GM18520 (cell line): ENCODE data around the gene P4HTM.

Experiments
- ATAC-seq: cut with Tn5 transposase; IDR thresholded peaks from one replicate; pipeline ENCODE4 v1.9.1; 2021; ENCODE audit not compliant: unreplicated experiment

P4HTM gene

DNA sequence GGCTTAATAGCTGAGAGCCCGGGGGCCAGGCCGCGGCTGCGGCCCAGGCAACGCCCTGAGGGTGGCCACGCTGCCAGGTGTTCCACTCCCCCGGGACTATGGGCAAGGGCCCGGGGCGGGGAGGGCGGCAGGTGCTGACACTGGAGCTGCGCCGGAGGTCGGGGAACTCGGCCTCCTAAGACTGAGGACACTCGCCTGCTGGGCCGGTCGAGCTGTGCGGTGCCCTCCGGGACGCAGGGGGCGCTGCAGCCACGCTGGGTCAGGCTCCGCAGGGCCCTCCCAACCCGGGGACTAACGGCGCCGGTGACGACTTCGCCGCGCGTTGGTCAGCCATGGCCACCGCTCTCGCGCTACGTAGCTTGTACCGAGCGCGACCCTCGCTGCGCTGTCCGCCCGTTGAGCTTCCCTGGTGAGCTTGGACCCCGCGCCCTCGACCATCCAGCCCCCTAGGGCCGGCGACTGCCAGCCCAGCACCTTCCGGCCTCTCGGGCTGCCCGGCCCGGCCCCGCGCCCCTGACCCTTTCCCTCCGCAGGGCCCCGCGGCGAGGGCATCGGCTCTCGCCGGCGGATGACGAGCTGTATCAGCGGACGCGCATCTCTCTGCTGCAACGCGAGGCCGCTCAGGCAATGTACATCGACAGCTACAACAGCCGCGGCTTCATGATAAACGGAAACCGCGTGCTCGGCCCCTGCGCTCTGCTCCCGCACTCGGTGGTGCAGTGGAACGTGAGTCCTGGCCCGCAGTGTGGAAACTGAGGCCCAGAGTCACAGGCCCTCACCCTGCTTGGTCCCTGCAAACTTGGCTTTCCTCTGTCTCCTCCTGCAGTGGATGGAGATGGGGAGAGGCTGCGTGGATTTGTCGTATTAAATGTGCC, 32.0 kb downstream of the P4HTM start, which contains the start of gene NDUFAF3:
Gene NDUFAF3 (plus strand): TSS at position 309 of the 875 bp plus-strand sequence. CDS start 24 bp downstream, at position 333.
- ATAC-seq = peak; percentile 44

DNA sequence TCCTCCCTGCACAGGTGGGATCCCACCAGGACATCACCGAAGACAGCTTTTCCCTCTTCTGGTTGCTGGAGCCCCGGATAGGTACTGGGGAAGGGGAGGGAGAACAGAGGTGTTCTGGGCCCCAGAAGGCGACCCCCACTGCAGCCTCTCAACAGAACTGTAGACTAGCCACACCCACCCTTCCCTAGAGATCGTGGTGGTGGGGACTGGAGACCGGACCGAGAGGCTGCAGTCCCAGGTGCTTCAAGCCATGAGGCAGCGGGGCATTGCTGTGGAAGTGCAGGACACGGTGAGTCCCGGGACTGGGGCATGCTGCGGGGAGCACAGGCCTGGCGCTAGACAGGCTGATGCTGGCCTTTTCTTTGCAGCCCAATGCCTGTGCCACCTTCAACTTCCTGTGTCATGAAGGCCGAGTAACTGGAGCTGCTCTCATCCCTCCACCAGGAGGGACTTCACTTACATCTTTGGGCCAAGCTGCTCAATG, 32.7 kb downstream of the P4HTM start:
- ATAC-seq = no peak

DNA sequence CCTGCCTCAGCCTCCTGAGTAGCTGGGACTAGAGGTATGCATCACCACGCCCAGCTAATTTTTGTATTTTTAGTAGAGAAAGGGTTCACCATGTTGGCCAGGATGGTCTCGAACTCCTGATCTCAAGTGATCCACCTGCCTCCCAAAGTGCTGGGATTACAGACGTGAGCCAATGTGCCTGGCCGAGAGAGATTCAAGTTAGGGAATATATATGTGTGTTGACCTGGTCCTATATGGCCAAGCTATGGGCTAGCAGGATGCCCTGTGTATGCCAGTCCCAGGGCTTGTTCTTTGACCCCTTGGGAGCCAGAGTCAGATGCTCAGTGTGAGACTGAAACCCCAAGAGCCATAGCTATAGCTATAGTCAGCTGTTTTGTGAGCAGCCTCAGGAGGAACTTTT, 33.7 kb downstream of the P4HTM start:
- ATAC-seq = no peak

DNA sequence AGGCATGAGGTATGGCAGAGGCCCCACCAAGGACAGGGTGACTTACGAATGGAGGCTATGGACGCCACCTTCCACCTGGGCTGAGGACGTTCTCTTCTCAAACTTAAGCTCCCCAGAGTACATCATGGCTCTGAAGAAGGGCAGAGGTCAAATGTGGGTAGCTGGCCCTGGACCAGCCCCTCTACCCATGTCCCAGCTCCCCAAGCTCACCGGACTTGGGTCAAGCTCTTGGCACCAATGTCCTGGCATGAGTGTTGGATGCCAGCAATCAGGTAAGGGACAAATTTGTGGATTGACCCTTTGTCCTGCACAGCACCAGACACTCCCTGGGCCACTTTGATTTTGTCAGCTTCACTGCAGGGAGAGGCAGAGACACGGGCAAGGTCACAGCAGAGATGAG, 34.4 kb downstream of the P4HTM start:
- no peak for ATAC-seq

DNA sequence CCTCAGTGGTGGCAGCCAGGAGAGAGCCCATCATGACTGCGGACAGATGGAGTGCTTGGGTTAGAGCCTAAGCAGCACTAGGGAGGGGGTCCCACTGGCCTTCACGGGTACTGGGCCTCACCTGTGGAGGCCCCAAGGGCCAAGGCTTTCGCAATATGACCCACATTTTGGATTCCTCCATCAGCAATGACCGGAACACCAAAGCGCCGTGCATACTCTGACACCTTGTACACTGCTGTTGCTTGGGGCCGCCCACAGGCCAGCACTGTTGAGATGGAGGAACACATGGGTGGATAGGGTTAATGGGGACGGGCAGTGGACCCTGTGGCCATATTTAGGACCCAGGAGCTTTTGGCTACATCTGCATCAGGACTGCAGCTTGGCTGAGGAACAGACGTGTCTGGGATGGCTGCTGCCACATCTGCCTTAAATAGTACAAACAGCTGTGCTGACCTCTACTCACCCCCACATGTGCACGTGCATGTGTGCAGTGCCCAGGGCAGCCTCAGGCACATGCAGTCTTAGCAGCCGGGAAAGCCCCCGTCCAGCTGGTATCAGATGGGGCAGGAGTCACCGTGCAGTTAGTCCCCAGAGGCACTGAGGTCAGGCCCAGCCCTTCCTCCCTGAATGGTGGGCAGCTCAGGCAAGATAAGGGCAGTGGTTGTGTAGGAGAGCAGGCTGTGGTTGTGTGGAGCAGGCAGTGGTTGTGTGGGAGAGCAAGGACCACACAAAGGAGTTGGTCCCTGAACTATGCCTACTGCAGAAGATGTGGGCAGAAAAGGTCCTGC, 35.2 kb downstream of the P4HTM start:
- no peak for ATAC-seq

DNA sequence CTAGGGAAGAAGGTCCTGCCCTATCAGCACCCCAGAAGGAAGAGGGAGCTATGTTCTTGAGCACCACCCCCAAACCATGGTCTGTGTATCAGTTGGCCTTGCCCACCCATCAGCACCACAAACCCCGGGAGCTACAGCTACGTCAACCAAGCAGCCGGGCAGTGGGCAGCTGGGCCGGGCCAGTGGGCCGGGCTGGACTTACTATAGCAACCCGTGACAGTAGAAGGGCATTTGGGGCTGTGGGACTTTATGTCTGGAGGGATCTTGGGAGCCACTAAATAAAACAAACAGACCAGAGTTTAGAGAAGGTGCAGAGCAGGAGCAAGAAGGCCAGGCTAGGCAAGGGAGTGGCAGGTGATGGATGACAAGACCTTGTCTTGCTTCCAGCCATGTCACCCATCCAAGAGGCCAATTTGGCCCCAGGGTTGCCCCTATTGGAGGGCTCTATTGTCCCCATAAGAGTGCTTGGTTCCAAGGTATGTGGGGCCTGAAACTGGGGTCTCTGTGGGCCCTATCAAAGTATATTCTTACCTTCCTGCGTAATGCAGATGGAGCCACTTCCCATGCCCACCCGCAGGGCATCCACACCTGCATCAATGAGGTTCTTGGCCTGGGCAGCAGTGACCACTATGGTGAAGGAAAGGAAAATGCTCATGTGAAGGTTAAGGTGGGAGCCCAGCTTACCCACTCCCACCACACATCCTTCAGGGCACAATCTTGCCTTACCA, 35.9 kb downstream of the P4HTM start:
- ATAC-seq = no peak

DNA sequence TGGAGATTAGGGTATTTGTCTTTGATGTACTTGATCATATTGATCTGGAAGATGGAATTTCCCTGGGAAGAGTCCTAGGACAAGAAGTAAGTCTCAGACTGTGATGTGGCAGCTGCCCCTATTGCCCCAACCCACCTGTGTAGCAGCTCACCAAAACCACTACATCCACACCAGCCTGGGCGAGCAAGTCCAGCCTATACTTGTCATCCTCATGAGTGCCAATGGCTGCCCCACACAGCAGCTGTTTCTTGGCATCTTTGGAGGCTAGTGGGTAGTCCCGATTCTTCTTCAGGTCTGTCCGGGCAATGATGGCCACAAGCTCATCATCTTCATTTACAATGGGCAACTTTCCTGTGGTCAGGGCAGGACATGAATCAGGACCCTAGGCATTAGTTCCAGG, 36.5 kb downstream of the P4HTM start:
- ATAC-seq = no peak

DNA sequence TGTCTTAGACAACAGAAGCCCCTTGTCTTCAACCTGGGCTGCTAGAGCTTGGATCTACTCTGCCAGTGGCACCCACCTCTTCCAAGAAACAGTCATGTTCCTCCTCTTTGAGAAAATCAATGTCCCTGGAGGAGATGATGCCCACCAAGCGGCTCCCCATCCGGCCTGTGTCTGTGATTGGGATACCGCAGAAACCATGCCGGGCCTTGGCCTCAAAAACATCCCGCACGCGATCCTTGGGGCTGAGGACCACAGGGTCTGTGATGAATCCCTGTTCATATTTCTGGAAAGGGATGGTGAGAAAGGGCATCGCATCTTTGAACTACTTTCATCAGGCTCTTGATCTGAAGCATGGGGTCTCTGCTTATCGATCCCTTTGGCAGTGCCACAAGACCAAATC, 37.6 kb downstream of the P4HTM start:
- no peak for ATAC-seq

DNA sequence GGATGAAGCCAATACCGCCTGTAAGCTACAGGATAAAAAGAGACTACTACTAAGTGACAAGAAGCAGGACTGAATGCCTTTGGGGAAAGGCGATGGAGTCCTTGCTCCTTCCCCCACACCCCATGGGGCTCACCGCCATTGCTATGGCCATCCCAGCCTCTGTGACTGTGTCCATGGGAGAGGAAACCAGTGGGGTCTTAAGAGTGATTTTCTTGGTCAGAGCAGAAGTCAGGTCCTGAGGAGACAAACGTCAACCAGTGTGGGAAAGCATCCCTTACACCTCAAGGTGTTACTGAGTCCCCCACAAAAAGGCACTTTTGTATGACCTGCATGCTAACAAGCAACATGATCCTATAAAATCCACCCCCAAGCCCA, 38.2 kb downstream of the P4HTM start:
- ATAC-seq = no peak

DNA sequence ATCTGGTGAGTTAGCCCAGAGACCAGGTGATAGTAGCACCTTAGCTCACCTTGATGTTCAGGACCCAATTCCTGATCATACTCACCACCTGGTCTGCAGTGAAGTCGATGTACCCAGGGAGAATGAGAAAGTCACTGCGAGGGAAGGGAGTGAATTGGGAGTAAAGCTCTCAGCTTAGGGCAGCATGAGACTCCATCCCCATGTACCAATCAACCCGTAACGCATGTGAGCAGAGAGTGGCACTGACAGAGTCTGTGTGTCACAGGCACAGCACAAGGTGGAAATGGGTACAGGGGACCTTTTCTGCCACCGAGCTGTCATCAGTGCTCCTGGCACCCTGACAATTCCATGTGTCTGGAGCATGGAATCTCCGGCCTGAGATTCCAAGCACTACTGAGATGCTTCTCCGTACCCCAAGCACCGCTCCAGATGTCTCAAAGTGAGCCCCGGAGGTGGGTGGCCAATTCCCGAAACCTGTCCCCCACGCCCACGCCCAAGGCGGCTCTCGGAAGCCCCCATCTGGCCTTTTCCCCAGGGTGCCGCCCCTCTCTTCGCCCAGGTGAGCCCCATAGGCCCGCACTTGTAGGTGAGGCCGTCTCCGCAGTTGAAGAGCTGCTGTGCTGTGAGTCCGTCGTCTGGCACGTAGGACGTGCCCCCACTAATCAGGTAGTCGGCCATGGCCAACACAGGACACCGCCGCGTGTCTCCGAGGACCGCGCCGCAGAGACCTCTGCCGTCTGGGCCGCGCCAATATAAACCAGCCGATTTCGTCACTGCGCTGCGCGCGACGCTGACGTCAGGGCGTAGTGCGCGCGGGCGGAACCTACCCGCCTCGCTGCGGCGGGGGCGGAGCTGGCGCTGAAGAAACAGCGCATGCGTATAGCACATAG, 38.9 kb downstream of the P4HTM start, which contains the start of gene IMPDH2:
Gene IMPDH2 (minus strand): TSS at position 726 of the 890 bp plus-strand sequence. CDS start 48 bp downstream, at position 678.
- peak; percentile 85 for ATAC-seq

DNA sequence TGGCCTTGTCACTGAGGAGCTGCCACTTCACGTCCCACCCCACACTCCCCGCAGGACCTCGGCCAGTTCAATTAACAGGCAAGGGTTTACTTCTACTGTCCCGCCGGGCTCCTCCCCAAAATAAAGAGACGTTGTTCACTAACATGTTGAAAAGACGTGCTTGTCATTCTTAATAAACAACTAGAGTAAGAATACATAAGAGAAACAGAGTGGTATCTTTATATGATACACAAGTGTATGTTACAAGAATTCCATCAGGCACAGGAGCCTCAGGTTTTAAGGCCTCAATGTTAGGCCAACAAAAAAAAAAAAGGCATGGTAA, 39.5 kb downstream of the P4HTM start:
- ATAC-seq = no peak

DNA sequence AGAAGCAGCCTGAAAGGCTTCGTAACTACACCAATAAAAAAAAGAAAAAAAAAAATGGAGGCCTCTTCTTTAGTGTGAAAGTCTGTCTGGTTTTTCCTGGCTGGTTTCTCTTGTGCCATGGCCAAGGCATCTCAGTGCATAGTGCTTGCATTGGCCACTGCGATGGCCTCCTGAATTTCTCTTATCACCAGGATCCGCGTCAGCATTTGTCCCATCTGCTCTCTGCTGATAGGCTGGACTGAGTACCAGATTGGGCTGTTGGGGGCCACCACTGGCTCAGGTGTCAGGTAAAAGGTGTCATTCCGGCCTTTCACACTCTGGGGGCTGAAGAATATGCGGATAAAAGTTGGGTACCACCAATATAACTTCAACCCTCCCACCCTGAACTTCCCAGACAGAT, 40.3 kb downstream of the P4HTM start:
- ATAC-seq = no peak

DNA sequence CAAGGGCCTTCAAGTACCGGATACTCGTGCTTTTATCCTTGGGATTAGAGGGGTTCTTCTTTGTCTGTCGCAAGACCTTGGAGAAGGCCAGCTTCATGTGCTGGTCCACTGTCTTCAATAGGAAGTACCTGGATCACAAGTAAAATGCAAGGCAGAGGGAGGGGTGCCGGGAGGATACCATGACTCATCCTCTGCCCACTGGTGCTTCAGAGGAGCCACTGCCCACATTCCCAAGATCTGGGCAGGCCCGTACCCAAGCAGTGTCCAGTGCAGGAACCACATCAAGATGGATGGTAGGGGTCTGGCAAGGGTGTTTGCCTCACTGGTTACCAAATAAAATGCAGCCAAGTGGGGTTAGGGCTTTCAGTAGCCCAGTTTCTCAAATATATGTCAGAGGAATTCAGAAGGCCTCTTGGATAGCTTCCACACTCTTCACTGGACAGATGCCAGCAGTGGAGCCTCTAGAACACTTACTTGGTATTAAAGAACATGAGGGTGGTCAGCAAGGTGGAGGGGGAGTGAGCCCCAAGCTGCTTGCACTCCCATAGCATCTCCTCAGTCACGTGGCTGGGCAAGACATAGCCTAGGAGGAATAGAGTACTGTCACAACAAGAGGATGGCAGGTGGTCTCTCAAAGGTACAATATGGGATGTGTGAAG, 42.7 kb downstream of the P4HTM start:
- no peak for ATAC-seq

DNA sequence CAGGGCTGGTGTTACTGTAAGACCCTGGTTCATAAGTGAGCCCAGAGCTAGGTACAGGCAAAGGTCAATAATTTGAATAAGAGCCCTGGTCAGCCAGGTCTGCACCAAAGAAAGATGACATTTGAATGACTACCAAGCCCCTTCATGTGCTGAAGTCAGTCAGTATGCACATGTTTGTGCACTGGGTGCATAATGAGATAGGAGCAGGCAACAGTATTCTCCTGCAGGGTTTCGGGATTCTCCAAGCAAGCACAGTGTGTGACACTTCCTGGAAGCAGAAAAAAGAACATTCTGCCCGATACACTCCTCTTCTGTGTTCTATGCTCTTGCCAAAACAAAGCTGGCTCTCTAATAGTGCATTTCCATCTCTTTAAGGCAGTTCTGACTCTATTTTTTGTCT, 44.6 kb downstream of the P4HTM start:
- ATAC-seq = no peak

DNA sequence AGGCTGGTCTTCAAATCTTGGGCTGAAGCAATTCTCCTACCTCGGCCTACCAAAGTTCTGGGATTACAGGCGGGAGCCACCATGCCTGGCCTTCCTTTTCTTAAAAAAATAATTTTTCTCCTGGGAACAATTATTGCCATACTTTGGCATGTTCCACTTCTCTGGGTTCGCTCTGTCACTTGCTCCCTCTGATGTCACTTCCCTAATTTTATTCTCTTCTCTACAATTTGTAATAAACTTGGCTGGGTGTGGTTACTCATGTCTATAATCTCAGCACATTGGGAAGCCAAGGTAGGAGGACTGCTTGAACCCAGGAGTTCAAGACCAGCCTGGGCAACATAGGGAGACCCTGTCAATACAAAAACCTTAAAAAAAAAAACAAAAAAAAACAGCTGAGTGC, 45.2 kb downstream of the P4HTM start:
- ATAC-seq = no peak

DNA sequence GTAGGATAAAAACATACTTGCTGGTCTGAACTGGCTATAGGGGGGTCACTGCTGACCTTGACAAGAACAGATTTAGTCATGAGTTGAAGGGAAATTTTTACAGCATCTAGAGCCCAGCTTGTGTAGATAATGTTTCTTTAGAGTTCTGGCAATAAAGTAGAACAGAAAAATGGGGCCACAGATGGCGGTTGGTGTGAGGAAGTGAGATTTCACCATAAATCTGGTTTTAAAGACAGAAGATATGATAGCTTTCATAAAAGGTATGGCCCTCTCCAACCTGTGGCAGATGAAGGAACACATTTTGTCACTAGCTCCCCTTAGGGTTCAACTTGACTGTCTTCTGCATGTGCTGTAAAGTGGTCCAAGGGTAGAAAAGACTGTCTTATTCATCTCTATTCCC, 63.5 kb downstream of the P4HTM start:
- ATAC-seq = no peak

DNA sequence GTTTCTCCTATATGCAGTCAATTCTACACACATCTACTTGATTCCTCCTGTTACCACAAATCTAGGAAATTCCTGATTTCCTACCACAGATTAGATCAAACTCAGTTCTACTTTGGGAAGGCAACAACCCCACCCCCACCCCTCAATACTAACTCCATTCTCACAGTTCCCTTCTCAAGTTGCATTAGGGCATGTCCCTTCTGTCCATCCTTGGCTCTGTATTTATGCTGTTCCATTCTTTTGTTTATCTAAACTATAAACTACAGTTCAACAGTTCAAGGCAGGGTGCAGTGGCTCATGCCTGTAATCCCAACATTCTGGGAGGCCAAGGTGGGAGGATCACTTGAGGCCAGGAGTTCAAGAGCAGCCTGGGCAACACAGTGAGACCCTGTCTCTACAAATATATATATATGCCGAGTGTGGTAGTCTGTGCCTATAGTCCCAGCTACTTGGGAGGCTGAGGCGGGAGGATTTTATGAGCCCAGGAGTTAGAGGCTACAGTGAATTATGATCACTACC, 64.4 kb downstream of the P4HTM start:
- no peak for ATAC-seq
